GM06990 (cell line): Measurements from ENCODE around the gene REXO4.

Experiments used
- DNase-seq: peaks from one replicate; pipeline ENCODE4 v3.0.0-alpha.2; 2011; ENCODE audit not compliant: insufficient read length; ENCODE audit errors: extremely low read depth
- H3K27me3 ChIP-seq: replicated peaks from 2 replicates; pipeline ENCODE4 v1.6.0; 2011; ENCODE audit warnings: low read length; ENCODE audit not compliant: control insufficient read depth, insufficient read depth
- H3K36me3 ChIP-seq: 2 replicates; pipeline ENCODE4 v1.5.1; 2011; ENCODE audit warnings: low read length; ENCODE audit not compliant: control insufficient read depth, insufficient read depth
- H3K4me3 ChIP-seq: replicated peaks from 2 replicates; pipeline ENCODE4 v1.5.1; 2011; ENCODE audit warnings: low read depth, mild to moderate bottlenecking, control low read depth, low read length
- TF ChIP-seq, protein P1 (sequence below): IDR thresholded peaks from 2 replicates; pipeline ENCODE4 v1.5.1; 2011; ENCODE audit warnings: low read length, control low read depth, mild to moderate bottlenecking, inconsistent platforms; ENCODE audit not compliant: insufficient read depth, poor library complexity, severe bottlenecking

Gene REXO4

GRCh38 chr9:133457748-133458147, 39.9 kb upstream of the REXO4 start:
- Histone ChIP-seq H3K36me3 (no peaks in the 10 kb centered on the region), H3K27me3 (no peaks in the 10 kb centered on the region; the same call in 1 of the 2 replicates), H3K4me3 (no peak overlapping the region)
- no peak for DNase-seq
- TF ChIP-seq, protein P1, sequence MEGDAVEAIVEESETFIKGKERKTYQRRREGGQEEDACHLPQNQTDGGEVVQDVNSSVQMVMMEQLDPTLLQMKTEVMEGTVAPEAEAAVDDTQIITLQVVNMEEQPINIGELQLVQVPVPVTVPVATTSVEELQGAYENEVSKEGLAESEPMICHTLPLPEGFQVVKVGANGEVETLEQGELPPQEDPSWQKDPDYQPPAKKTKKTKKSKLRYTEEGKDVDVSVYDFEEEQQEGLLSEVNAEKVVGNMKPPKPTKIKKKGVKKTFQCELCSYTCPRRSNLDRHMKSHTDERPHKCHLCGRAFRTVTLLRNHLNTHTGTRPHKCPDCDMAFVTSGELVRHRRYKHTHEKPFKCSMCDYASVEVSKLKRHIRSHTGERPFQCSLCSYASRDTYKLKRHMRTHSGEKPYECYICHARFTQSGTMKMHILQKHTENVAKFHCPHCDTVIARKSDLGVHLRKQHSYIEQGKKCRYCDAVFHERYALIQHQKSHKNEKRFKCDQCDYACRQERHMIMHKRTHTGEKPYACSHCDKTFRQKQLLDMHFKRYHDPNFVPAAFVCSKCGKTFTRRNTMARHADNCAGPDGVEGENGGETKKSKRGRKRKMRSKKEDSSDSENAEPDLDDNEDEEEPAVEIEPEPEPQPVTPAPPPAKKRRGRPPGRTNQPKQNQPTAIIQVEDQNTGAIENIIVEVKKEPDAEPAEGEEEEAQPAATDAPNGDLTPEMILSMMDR: no peak

DNA sequence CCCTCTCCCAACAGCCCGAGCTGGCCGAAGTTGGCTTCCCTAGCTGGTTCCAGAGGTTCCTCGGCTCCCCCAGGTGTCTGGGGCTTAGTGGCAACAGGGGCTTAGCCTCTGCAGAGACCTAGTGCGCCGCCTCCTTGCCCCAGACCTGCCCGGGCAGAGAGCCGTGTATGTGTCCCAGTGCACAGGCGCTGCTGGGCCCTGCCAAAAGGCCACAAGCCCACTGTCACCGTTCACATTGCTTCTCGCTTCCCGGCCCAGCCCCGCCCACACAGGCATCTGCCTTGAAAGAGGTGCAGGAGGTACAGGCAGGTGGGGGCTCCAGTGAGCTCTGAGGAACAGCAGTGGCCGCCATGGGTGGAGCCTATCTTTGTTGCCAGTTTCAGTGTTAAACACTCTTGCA, 39.4 kb upstream of the REXO4 start:
- TF ChIP-seq, protein P1: no peak
- no peaks in the 10 kb centered on the region; the same call in 1 of the 2 replicates for H3K27me3 ChIP-seq
- no peak overlapping the region for H3K4me3 ChIP-seq
- no peak for DNase-seq
- H3K36me3 ChIP-seq: no peaks in the 10 kb centered on the region

GRCh38 chr9:133456409-133456808, 38.6 kb upstream of the REXO4 start:
- TF ChIP-seq, protein P1: peak; percentile 30
- Histone ChIP-seq H3K27me3 (no peaks in the 10 kb centered on the region; the same call in 1 of the 2 replicates), H3K4me3 (no peak overlapping the region), H3K36me3 (no peaks in the 10 kb centered on the region)
- no peak for DNase-seq

DNA sequence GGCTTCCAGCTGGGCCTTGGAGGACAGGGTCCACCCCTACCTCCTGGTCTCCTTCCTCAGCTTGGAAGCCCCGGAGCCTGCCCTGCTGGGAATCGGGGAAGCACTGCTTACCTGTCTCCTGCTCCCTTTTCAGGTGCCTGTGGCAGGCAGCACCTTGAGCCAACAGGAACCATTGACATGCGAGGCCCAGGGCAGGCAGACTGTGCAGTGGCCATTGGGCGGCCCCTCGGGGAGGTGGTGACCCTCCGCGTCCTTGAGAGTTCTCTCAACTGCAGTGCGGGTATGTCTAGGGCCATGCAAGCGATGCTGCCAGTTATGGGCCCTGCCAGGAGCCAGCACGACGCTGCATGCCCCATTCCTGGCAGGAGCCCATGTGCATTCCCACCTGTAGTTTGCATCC, 38.1 kb upstream of the REXO4 start:
- no peaks in the 10 kb centered on the region for H3K36me3 ChIP-seq
- DNase-seq: no peak
- no peaks in the 10 kb centered on the region; the same call in 1 of the 2 replicates for H3K27me3 ChIP-seq
- TF ChIP-seq, protein P1: no peak
- no peak overlapping the region for H3K4me3 ChIP-seq

DNA sequence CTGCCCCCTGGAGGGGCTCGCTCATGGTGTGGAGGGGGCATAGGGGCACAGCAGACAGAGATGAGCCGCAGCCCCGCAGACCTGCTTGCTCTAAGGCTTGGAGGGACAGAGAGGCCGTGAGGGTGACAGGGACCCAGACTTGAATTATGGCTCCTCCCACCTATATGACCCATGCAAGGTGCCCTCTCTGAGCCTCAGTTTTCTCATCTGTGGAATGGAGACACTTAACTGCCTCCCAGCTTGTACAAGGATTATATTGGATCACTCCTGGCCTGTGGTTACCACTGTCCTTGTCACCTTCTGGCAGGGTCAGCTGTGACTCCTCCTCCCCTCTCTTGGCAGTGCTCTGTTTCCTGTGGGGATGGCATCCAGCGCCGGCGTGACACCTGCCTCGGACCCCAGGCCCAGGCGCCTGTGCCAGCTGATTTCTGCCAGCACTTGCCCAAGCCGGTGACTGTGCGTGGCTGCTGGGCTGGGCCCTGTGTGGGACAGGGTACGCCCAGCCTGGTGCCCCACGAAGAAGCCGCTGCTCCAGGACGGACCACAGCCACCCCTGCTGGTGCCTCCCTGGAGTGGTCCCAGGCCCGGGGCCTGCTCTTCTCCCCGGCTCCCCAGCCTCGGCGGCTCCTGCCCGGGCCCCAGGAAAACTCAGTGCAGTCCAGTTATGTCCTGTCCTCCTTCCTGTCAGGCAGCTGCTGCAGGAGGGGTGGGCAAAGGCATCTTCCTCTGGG, 37.3 kb upstream of the REXO4 start:
- Histone ChIP-seq H3K27me3 (no peaks in the 10 kb centered on the region; the same call in 1 of the 2 replicates), H3K4me3 (no peak overlapping the region)

More for the DNA sequence above, 37.3 kb upstream of the REXO4 start:
- TF ChIP-seq, protein P1: no peak
- H3K36me3 ChIP-seq: no peaks in the 10 kb centered on the region
- DNase-seq: no peak
